Activated CD8-positive, alpha-beta memory T cell treated with anti-CD3 and anti-CD28 coated beads for 24 hours (primary cell): ENCODE results near the gene FBN3.

ENCODE experiments used
- DNase-seq: peaks from one replicate; pipeline ENCODE4 v3.0.0-alpha.2; 2020

Gene FBN3

DNA sequence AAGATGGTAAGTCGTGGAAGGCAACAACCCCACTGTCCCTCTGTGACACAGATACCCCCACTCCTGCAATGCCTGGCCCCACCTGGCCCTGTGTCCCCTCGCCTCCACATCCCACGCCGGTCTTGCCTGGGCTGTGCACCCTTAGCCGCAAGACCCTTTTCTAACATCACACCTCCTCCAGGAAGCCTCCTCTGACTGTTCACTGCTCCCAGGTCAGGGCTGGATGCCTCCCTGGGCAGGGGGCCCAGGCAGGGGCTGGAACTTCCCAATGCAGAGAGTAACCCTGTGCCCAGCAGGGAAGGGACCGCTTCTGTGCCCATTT, 1.3 kb downstream of the FBN3 start:
- DNase-seq = no peak

DNA sequence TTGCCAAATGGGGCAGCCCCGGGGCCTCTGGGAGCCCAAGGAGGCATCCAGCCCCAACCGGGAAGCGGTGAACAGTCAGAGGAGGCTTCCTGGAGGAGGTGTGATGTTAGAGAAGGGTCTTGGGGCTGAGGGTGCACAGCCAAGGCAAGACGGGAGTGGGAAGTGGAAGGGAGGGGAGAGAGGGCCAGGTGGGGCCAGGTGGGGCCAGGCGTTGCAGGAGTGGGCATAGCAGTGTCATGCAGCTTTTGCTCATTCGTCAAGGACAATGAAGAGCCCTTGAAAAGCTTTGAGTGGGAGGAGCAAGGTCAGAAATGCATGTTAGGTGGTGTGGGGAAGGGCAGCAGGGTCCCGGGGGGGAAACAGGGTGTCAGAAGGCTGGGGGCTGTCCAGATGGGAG, 1.8 kb downstream of the FBN3 start:
- no peak for DNase-seq

DNA sequence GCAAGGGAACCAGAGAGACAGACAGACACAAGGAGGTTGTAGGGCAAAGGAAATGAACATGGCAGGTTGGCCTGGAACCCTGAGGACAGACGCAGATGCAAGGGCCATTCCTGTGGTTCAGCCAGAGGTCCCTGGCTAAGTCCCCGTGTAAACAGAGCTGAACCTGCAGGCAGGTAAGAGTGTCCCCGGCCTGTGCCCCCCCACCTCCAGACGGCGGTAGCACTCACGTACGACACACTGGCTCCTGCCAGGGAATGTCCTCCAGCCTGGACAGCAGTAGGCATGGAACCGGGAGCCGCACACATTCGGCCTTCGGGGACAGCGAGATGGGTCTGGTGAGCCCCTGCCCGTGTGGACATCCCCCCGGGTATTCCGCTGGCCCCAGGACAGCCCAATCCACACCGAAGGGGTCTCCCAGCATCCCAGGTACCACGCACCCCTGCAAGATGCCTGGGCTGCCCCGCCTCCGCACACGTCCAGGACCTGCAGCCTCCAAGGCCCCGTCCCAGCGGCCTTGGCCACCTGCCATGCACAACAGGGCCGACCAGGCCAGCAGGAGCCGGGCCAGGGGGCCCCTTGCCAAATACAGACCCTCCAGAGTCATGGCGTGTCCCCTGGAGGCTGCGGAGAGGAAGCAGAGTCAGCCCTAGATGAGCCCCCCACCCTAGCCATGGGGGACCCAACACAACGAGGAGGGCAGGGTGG, 2.4 kb downstream of the FBN3 start:
- no peak for DNase-seq

DNA sequence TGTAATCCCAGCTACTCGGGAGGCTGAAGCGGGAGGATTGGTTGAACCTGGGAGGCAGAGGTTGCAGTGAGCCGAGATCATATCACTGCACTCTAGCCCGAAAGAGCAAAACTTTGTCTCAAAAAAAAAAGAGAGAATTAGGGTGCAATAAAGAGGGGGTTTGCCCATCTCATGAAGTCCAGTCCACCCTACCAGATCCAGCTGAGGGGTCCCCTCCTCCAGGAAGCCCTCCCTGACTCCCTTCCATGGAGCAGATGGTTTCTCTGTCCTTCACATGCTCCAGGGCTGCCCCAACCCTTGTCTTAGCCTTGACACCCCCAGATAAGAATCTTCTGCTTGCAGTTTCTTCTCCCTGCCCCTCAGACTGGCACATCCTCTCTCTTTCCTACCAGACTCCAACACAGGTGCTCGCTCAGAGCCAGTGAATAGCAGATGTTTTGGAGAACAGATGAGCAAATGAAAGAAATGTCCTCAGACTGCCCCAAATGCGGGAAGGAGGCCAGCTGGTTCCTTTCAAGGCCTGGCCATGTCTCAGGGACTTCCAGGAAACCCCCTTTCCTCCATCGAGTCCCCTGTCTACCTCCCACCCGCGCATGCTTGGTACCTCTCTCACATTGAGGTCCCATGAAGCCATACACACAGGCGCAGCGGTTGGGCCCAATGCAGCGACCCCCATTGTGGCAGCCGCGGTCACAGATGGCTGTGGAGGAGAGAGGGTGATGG, 5.0 kb downstream of the FBN3 start:
- DNase-seq = no peak

GRCh38 chr19:8143041-8143440, 6.4 kb downstream of the FBN3 start:
- DNase-seq = no peak

DNA sequence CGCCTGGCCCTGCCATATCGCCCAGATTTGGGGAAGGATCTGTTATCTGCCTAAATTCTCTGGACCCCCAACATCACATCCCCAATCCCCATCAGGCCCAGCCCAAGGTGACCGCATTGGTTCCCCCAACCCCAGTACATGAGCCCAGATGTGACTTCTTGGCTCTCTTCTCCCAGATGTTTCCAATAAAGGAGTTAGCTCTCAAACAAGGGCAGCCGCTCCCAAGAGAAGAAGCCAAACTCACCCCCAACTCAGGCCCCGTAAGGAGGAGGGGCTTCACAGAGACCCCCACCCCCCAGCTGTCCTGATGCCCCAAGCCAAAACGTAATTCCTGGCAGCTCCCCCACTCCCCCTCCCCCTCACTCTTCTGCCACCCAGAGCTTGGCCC, 6.9 kb downstream of the FBN3 start:
- DNase-seq = no peak

GRCh38 chr19:8141726-8142512, 7.5 kb downstream of the FBN3 start:
- no peak for DNase-seq

DNA sequence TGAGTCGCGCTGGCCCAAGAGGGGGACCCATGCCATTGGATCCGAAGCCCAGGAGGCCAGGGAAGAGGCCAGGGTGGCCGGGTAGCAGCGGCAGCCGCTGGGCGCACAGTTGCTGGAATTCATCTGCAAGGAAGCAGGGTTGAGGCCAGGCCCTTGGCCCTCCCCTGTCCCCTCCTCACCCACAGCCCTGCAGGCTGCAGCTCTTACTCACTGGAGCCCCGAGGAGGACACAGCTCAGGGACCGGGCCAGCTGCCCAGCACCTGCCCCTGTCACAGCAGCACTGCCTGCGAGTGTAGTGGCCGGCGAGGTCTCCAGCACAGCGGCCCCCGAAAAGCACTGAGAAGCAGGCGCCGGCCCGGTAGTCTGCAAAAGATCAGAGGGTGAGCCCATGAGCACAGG, 11.2 kb downstream of the FBN3 start:
- DNase-seq = no peak

DNA sequence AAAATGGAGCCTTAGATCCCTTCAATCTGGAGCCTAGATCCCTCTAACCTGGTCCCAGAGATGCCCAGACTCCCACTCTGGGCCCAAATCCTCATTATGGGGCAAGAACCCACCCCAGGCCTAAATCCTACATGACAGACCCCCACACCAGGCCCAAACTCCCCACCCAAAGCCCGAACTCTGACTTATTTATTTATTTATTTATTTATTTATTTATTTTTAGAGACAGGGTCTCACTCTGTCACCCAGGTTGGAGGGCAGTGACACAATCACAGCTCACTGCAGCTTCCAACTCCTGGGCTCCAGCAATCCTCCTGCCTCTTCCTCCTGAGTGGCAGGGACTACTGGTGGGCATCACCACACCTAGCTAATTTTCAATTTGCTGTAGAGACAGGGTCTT, 12.0 kb downstream of the FBN3 start:
- DNase-seq = no peak

DNA sequence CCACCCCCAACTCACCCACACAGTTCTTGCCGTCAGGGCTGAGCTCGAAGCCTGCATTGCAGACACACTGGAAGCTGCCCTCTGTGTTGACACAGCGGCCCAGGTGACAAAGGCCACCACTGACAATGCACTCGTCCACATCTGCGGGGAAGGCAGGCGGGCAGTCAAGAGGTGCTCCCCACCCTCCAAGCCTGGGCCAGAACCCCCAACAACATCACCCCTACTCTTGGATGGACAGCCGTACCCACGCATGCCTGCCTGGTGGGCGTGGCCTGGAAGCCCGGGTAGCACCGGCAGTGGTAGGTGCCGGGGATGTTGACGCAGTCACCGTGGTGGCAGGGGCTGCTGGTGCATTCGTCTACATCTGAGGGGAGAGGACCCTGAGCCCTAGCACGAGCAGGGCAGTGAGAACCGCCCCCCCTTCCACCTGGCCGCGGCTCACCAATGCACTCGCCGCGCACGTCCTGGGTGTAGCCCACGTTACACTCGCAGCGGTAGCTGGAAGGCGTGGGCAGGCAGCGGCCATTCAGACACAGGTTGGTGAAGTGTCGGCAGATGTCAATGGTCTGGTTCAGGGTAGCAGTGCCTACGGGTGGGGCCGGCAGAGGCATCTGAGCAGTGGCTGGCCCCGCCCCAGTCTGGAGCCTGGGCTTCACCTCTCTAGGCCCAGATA, 13.3 kb downstream of the FBN3 start:
- DNase-seq = no peak

GRCh38 chr19:8132858-8133458, 16.4 kb downstream of the FBN3 start:
- no peak for DNase-seq

GRCh38 chr19:8131517-8131916, 17.9 kb downstream of the FBN3 start:
- no peak for DNase-seq

GRCh38 chr19:8129061-8129618, 20.3 kb downstream of the FBN3 start:
- DNase-seq = no peak

DNA sequence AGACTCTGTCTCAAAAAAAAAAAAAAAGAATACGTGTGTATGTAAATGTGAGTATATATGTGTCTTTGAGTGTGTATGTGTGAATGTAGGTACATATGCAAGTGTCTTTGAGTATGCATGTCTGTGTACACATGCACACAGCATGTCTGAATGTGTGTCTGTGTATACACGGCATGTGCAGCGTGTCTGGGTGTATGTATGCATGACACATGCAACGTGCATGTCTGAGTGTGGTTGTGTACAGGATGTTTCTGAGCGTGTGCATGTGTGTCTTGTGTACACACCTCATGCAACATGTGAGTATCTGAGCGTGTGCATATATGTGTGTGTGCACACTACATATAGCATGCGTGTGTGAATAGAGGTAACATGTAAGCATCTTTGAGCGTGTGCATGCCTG, 20.8 kb downstream of the FBN3 start:
- DNase-seq = no peak

- no peak for DNase-seq
These were observed 22.1 kb downstream of the FBN3 start for GRCh38 chr19:8127311-8127710.

DNA sequence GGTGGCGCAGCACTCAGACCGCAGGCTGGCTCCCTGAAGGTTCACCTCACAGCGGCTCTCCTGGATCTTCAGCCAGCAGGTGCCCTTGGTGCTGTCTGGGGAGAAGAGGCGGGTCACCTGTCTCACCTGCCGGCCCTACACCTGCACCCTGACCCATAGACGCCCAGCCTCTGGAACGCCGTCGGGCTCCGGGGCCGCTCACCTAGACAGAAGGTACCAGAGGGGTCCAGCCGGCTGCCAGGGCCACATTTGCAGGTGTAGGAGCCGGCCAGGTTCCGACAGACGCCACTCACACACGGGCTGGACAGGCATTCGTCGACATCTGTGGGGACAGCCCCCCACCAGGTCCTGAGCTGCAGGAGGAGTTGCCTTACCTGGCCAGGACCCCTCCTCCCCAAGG, 22.9 kb downstream of the FBN3 start:
- no peak for DNase-seq

GRCh38 chr19:8126008-8126407, 23.4 kb downstream of the FBN3 start:
- no peak for DNase-seq

DNA sequence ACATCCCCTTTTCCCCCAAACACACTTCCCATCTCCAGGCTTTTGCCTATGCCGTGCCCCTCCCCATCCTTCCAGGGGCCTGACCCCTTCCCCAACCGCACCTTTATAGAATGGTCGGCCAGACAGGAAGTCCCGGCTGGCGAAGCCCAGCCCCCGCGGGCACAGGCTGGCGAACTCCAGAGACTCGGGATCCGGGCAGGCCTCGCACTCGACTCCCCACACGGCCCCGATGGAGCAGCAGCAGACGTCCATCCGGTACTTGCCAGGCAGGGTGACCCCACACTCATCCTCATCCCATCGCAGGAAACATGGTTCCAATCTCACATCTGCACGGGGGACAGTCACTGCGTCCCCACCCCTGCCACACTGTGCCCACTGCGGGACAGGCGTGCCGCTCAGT, 25.7 kb downstream of the FBN3 start:
- no peak for DNase-seq

GRCh38 chr19:8120636-8121480, 28.5 kb downstream of the FBN3 start:
- DNase-seq = no peak

GRCh38 chr19:8117991-8118390, 31.4 kb downstream of the FBN3 start:
- no peak for DNase-seq

DNA sequence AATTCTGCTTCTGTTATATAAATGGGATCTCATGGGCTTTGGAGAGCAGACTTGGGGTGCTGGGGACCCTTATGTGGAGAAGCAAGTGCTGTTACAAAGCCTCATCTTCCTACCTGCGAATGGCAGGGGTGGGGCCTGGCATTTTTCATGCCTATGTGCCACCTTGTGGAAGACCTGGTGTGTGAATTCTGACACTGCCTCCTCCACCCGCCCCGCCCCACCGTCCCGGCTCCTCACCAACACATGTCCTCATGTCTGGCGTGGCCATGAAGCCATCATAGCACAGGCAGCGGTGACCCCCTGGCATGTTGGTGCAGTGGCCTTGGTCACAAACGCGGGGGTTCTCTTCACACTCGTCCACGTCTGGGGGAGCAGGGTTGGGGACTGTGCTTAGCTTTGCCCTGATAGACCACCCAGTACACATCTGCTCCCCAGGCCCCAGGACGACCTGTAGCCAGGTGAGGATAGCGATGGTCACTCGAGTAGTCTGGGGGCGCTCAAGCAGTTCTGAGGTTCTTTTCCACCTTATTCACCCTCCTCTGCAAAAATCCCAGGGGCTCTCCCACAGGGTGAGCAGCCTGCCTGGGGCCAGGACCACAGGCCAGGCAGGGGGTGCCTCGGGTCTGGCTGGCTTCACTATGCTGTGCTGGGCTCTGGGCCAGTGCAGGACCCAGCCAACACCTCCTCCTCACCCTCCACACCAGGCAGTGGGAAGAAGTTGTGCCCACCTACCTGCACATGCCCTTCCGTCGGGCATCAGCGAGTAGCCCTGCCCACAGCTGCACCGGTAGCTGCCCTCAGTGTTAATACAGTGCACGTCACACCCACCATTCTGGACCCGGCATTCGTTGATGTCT, 32.7 kb downstream of the FBN3 start:
- DNase-seq = no peak
